Activated CD4-positive, alpha-beta T cell treated with anti-CD3 and anti-CD28 coated beads for 4 hours (primary cell): Measurements from ENCODE around the gene PDHB.

Source experiments
- DNase-seq, 2 donors: peaks; one replicate each; pipeline ENCODE4 v3.0.0-alpha.2; 2020

PDHB gene

GRCh38 chr3:58434990-58435389 lies 1.4 kb upstream of the PDHB start:
- DNase-seq: no peak

DNA sequence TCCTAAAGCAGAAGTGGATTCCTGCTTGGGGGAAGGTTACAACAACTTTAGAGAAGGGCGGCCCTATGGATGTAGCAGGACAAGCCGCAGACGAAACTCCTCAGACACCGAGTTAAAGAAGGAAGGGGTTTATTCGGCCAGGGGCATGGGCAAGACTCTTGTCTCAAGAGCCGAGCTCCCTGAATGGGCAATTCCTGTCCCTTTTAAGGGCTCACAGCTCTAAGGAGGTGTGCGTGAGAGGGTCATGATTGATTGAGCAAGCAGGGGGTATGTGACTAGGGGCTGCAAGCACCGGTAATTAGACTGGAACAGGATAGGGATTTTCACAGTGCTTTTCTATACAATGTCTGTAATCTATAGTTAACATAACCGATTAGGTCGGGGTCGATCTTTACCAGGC lies 879 bp upstream of the PDHB start:
- DNase-seq: no peak

- DNase-seq: no peak
Observed at GRCh38 chr3:58434168-58434504, 504 bp upstream of the PDHB start.

DNA sequence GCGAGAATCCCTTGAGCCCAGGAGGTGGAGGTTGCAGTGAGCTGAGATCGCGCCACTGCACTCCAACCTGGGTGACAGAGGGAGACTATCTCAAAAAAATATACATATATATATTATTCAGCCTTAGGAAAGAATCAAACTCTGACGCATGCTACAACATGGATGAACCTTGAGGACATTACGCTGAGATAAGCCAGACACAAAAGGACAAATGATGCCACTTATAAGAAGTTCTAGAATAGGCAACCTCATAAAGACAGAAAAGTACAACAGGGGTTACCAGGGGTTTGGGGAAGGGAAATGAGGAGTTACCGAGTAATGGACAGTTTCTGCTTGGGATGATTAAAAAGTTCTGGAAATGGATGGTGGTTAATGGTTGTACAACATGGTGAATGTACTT lies 727 bp downstream of the PDHB start:
- DNase-seq: no peak

DNA sequence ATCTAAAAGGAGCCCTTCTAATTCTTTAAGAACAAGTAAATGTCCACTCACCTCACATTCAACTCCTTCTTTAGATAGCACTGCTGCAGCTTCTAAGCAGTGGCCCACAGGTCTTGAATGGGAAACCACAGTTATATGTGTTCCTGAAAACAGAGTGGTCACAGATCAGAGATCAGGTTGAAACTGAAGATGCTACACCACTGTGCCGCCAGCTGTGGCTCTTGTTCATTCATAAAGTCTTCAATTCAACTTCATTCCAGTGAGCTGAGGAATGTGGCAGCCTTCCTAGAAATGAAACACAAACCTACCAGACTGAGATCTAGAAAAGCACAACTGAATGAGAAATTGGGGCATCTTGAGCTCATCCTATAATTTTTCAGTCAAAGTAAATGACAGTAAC lies 4.0 kb downstream of the PDHB start:
- no peak for DNase-seq

- no peak for DNase-seq
Observed at GRCh38 chr3:58427661-58428361, 5.8 kb downstream of the PDHB start.

DNA sequence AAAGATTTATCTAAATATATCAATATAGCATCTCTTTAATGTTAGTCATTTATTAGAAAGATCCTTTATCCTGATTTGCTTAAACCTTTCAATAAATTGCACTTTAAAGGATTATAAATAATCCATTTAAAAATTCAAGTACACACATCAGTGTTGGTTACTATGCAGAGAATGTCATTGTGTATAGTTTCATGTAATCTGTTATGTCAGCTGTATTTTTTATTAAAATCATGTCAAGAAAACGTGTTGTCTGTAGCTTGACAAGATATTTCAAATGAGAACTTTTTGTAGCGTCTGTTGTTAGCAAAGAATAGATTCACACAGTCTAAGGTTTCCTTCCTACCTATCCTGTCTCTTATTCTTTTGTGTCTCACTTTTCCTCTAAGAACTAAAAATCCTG lies 7.8 kb downstream of the PDHB start:
- no peak for DNase-seq

DNA sequence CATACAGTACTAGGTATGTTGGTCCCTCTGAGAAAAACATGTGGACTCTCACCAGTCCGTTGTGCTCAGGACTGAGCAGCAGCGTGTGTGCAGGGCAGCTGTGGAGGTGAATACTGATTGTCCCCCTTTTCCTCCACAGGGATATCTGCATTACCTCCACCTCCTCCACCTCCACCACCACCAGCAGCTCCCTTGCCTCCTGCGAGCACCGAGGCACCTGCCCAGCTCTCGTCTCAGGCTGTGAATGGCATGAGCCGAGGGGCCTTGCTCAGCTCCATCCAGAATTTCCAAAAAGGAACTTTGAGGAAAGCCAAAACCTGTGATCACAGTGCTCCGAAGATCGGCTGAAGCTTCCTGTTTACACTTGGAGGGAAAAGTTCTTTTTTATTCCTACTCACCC lies 9.0 kb downstream of the PDHB start:
- DNase-seq: no peak

DNA sequence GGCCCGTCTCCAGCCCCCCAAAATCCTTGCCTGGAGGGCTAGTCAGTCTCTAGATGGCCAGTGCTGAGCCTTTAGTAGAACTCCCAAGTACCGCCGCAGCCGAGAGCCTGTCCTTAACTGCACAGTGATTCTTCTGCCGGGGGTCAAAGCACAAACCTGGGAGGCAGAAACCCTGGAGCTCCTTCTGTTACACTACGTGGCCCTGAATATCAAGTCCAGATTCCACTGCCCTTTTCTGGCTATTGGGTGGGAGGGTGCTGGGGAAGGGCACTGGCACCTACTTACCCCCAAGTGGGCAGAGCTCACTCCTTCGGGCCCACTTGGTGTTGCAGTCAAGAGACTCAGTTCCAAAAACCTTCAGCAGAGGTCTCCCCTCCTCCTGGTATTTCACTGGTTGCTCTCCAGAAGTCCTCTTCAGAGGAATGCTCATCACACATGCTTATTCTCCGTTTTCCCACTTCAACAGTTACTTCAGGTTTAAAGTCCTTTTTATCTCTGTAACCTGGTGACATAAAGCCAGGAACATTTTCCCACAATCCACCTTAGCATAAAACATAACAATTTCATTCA lies 10.8 kb downstream of the PDHB start:
- no peak for DNase-seq

- DNase-seq: no peak
Observed at GRCh38 chr3:58421004-58421403, 12.6 kb downstream of the PDHB start.

DNA sequence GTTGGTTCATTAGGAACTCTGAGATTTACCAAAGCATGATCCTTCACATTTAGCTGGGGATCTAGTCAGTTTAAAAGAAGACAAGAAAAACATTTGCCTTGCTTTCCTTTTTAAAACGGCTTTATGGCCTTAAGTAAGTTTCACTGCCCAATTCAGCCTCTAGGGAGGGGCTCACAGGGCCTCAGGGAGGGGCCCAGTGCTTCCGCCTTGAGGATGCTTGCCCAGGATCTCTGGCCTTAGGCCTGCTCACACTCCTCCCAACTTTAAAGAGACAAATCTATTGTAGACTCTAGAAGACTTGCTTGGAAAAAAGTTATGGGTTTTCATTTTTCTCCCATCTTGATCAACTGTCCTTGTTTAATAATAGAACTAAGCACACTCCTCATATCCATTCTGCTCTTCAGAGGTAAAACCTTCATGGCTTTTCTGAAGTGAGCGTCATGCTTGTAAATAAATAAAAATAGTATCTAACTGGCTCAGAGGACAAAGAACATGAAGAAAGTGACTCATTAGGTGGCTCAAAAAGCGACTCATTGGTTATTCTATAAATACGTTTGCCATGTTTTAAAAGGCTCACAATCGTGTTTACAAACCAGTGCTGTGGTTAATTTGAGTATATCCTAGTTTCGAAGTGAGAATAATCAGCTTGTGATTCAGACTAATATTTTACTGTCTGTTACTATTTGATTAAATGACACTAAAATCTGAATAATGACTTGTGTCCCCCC lies 13.7 kb downstream of the PDHB start:
- no peak for DNase-seq

DNA sequence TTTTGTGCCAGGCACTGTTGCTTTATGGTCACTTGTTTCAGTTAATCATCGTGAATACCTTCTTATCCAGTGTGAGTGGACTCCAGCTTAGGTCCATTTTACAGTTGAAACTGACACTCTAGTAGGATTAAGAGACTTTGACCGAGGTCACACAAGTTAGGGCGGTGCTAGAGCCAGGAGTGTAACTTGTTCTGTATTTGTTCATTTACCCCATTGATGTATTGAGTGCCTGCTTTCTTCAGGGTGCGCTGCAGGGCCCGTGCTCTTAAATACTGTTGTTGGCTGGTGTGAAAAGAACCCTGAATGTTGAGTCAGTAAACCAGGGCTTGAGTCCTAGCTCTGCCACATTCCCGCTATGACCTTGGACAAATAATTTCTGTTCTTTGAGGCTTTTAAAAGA lies 15.4 kb downstream of the PDHB start:
- DNase-seq: no peak

DNA sequence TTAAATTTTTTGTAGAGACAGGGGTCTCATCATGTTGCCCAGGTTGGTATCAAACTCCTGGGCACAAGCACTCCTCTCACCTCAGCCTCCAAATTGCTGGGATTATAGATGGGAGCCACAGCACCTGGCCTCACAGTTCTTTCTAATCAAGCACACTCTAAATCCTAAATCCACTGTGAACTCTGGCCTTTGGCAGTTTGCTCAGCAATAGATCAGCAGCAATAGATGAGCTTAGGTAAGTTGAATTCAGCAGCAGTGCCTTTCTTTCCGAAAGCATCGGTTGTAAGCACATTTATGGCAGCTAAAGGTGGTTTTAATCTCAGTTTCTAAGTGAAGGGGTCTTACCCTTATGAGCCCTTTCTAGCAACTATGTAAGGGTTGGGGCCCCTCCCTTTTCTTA lies 16.6 kb downstream of the PDHB start:
- DNase-seq: no peak

DNA sequence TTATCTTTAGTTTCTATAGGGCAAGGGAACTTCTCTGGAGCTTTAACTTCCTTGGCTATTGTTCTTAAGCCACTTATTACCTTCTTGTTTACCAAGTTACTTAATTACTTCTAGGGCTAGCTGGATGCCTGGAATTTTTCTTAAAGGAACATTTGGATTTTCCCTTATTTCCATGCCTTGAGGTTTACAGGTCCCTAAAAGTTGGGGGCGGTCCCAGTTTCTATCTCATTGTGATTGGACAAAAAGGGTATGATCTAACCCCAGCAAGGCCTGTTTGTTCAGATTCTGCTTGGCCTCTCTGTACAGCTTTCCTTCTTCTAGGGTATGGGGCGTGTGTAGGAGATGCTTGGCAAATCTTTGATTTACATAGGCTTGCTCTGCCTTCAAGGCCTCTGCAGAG lies 17.4 kb downstream of the PDHB start:
- no peak for DNase-seq

DNA sequence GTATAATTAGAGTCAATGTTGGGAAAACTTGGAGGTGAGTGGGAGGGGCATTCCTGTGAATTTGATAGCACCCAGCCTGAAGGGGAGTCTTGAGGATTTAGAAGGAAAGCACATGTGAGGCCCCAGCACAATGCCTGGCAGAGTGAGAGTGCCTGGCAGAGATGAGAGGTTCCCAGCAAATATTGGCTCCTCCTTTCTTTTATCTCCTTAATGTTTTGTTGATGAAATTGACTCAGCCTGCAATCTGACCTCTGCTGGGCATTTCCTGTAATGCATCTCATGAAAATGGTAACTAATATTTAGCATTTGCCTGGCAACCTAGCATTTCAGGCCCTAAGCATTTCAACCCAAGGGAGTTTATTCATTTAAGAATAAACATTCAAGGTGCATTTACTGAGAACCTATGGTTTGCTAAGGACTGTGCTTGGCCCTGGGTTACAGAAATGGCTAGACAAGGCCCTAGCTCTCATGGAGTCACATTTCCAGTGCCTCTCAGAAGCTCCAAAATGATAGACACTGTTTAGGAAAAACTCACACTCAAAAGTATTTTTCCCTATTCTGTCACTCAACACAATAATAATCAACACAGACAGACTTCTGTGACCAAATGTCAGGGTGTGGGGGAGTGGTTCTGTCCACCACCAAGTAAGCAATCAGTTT lies 19.0 kb downstream of the PDHB start:
- peak; percentile 41 to 60 for DNase-seq

GRCh38 chr3:58411851-58412830 lies 21.5 kb downstream of the PDHB start:
- DNase-seq: no peak

GRCh38 chr3:58411036-58411435 lies 22.6 kb downstream of the PDHB start:
- no peak for DNase-seq

- DNase-seq: no peak
Observed at GRCh38 chr3:58409663-58410062, 24.0 kb downstream of the PDHB start.

DNA sequence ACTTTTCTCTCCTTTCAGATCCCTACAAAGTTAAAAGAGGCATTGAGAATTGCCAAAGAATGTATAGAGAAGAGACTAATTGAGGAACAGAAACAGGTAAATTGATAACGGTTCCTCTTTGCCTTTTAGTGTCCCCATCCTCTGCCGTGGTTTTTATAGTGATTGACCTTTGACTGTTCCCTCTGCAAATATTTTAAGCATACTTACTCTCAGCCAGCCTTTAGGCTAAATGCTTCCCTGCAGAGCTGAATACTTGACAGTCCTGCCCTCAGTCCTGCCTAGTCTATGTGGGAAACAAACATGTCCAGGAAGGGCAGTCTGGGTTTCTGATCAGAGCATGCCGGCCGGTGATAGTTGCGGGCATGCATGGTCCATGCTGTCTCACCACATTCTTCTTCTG lies 24.7 kb downstream of the PDHB start:
- no peak for DNase-seq

GRCh38 chr3:58404396-58404795 lies 29.2 kb downstream of the PDHB start:
- no peak for DNase-seq

GRCh38 chr3:58403513-58404109 lies 30.0 kb downstream of the PDHB start:
- no peak for DNase-seq

GRCh38 chr3:58398669-58399333 lies 34.8 kb downstream of the PDHB start:
- no peak for DNase-seq
